CD14-positive monocyte (primary cell): ENCODE measurements around the gene IL3. TPM values are rescaled to one million over a fixed set of nuclear protein-coding genes. Genes with fewer than 3 reads are reported as not detected.

Source experiments
- DNase-seq, 3 donors: peaks; one replicate each; pipeline ENCODE4 v3.0.0-alpha.2; 2011 to 2022
- H2AFZ ChIP-seq: 2 replicates; pipeline ENCODE4 v1.6.0; 2012; ENCODE audit warnings: mild to moderate bottlenecking, low read depth, low read length, inconsistent platforms; ENCODE audit not compliant: insufficient read depth, poor library complexity, severe bottlenecking
- H3K27ac ChIP-seq, 2 donors: 1 replicate in 1 of 2; 2 replicates in 1 of 2; pipeline ENCODE4 v1.5.1; 2012 to 2013; ENCODE audit warnings: low read length in 2 of 2, control low read depth in 1 of 2, inconsistent platforms in 1 of 2, low read depth in 1 of 2, mild to moderate bottlenecking in 1 of 2
- H3K27me3 ChIP-seq, 2 donors: one replicate each; pipeline versions ENCODE4 v1.6.0 to v1.6.1; 2011 to 2013; ENCODE audit warnings: low read length in 2 of 2; ENCODE audit not compliant: control insufficient read depth in 2 of 2, insufficient read depth in 2 of 2
- H3K36me3 ChIP-seq, 2 donors: replicated peaks in 1 of 2; 1 replicate in 1 of 2; 2 replicates in 1 of 2; pipeline versions ENCODE4 v1.5.1 to v1.6.1; 2012 to 2013; ENCODE audit warnings: low read length in 2 of 2, control low read depth in 1 of 2, inconsistent platforms in 1 of 2, mild to moderate bottlenecking in 1 of 2; ENCODE audit not compliant: insufficient read depth in 2 of 2, control insufficient read depth in 1 of 2
- H3K4me1 ChIP-seq, 2 donors: 1 replicate in 1 of 2; 2 replicates in 1 of 2; pipeline versions ENCODE4 v1.5.1 to v1.6.1; 2012 to 2013; ENCODE audit warnings: low read length in 2 of 2, control low read depth in 1 of 2, inconsistent platforms in 1 of 2, mild to moderate bottlenecking in 1 of 2, moderate library complexity in 1 of 2; ENCODE audit not compliant: insufficient read depth in 2 of 2, control insufficient read depth in 1 of 2
- H3K4me2 ChIP-seq: replicated peaks from 2 replicates; pipeline ENCODE3; 2012; ENCODE audit warnings: low read length, moderate library complexity, mild to moderate bottlenecking; ENCODE audit not compliant: poor library complexity, severe bottlenecking; ENCODE audit errors: extremely low read depth
- H3K4me3 ChIP-seq, 3 experiments: fragments of 200-600 bp in 1 of 3; sonication (generic) in 1 of 3; replicated peaks in 1 of 3; 1 replicate in 2 of 3; 2 replicates in 1 of 3; pipeline ENCODE4 v1.5.1; 2011 to 2013; ENCODE audit warnings: low read length in 3 of 3, mild to moderate bottlenecking in 3 of 3, control low read depth in 2 of 3, low read depth in 2 of 3, inconsistent platforms in 1 of 3, moderate library complexity in 1 of 3
- H3K79me2 ChIP-seq: 2 replicates; pipeline ENCODE4 v1.6.0; 2012; ENCODE audit warnings: mild to moderate bottlenecking, control low read depth, inconsistent platforms, low read length, moderate library complexity; ENCODE audit not compliant: insufficient read depth
- H3K9ac ChIP-seq: 2 replicates; pipeline ENCODE4 v1.6.0; 2017; ENCODE audit warnings: low read length, mild to moderate bottlenecking; ENCODE audit not compliant: insufficient read depth, poor library complexity, severe bottlenecking
- H3K9me3 ChIP-seq, 2 donors: replicated peaks in 1 of 2; 1 replicate in 1 of 2; 2 replicates in 1 of 2; pipeline versions ENCODE4 v1.5.1 to v1.6.1; 2012 to 2013; ENCODE audit warnings: low read length in 2 of 2, control low read depth in 1 of 2; ENCODE audit not compliant: control insufficient read depth in 1 of 2, insufficient read depth in 1 of 2
- H4K20me1 ChIP-seq: 2 replicates; pipeline ENCODE4 v1.6.0; 2012; ENCODE audit warnings: mild to moderate bottlenecking, low read length, control low read depth, moderate library complexity; ENCODE audit not compliant: insufficient read depth
- H3K27ac Mint-ChIP-seq, 7 donors: one replicate each; pipeline ENCODE4 v1.8.0; 2020; ENCODE audit warnings: mild to moderate bottlenecking in 7 of 7, mixed read lengths in 7 of 7, moderate library complexity in 6 of 7, inconsistent platforms in 2 of 7
- H3K27me3 Mint-ChIP-seq, 3 donors: one replicate each; pipeline ENCODE4 v1.8.0; 2021 to 2022; ENCODE audit warnings: low read depth in 3 of 3, mild to moderate bottlenecking in 3 of 3, mixed read lengths in 3 of 3, moderate library complexity in 3 of 3, inconsistent platforms in 1 of 3
- H3K36me3 Mint-ChIP-seq, 2 donors: one replicate each; pipeline ENCODE4 v1.8.0; 2020; ENCODE audit warnings: mixed read lengths in 2 of 2, inconsistent platforms in 1 of 2, mild to moderate bottlenecking in 1 of 2
- H3K4me1 Mint-ChIP-seq: one replicate; pipeline ENCODE4 v1.8.0; 2020; ENCODE audit warnings: mild to moderate bottlenecking, mixed read lengths
- H3K4me3 Mint-ChIP-seq, 2 donors: one replicate each; pipeline ENCODE4 v1.8.0; 2020; ENCODE audit warnings: mild to moderate bottlenecking in 2 of 2, mixed read lengths in 2 of 2, moderate library complexity in 1 of 2
- H3K9me3 Mint-ChIP-seq, 7 donors: one replicate each; pipeline ENCODE4 v1.8.0; 2020 to 2022; ENCODE audit warnings: mixed read lengths in 7 of 7, mild to moderate bottlenecking in 6 of 7, moderate library complexity in 6 of 7, inconsistent platforms in 2 of 7
- CTCF ChIP-seq: fragments of 200-600 bp; IDR thresholded peaks from one replicate; pipeline ENCODE4 v1.8.0; 2022; ENCODE audit warnings: antibody characterized with exemption, mild to moderate bottlenecking
- WGBS: methylation state at CpG from one replicate; pipeline ENCODE4 v1.1.5; 2013; ENCODE audit warnings: missing lambda C conversion rate; ENCODE audit not compliant: insufficient coverage; 5-methylcytosine and 5-hydroxymethylcytosine counted together
- intact Hi-C, 2 donors: fragments of 100-400 bp; cut with micrococcal nuclease; formaldehyde crosslinking; loops; one replicate each; pipeline versions ENCODE4 v1.15.0 to v1.15.1; 2023
- polyA plus RNA-seq, 3 donors: library from polyadenylated mRNA; depleted of rRNA in 1 of 3; unstranded in 2 of 3; stranded (reverse) in 1 of 3; fragments of 300-500 nt in 2 of 3; fragments of >200 nt in 1 of 3; fragmentation: Illumina TruSeq in 2 of 3; gene quantifications; 1 replicate in 2 of 3; 2 replicates in 1 of 3; pipeline ENCODE4 v1.2.3, GENCODE V29; 2012 to 2021

The IL3 gene
- polyA plus RNA-seq, 3 donors: not detected

- Mint-ChIP-seq H3K4me1 (peaks cover 4% of the 10 kb centered on the region), H3K36me3 (no peaks in the 10 kb centered on the region), H3K27ac (no peak overlapping the region), H3K4me3 (no peak overlapping the region), H3K27me3 (peaks cover 19 to 35% (median 32%) of the 10 kb centered on the region in 3 donors), H3K9me3 (no peaks in the 10 kb centered on the region)
- Histone ChIP-seq H3K36me3 (no peaks in the 10 kb centered on the region), H3K9ac (no peak overlapping the region), H3K4me1 (peaks cover under 1 to 2% of the 10 kb centered on the region in 2 donors), H2AFZ (no peak overlapping the region), H4K20me1 (no peaks in the 10 kb centered on the region), H3K4me3 (no peak overlapping the region), H3K27me3 (peaks cover 2 to 20% of the 10 kb centered on the region in 2 donors), H3K27ac (no peak overlapping the region), H3K4me2 (no peak overlapping the region), H3K79me2 (no peaks in the 10 kb centered on the region), H3K9me3 (no peaks in the 10 kb centered on the region)
- 91% methylated on average over 3 of the region's 5 CpGs for WGBS
- DNase-seq: no peak
- no peak for TF ChIP-seq CTCF
- intact Hi-C loops: no loop called here
Measured at GRCh38 chr5:132064140-132064539, 3.7 kb downstream of the IL3 start.

- H3K27ac Mint-ChIP-seq: no peak overlapping the region
- Histone ChIP-seq H3K9me3 (no peaks in the 10 kb centered on the region), H3K4me1 (peaks cover 7 to 9% of the 10 kb centered on the region in 2 donors), H3K4me3 (no peak overlapping the region), H3K36me3 (no peaks in the 10 kb centered on the region), H3K9ac (no peak overlapping the region), H2AFZ (no peak overlapping the region), H4K20me1 (no peaks in the 10 kb centered on the region), H3K4me2 (no peak overlapping the region), H3K27ac (no peak overlapping the region), H3K79me2 (no peaks in the 10 kb centered on the region), H3K27me3 (peaks cover 2 to 27% of the 10 kb centered on the region in 2 donors)
- peak; percentile 55 to 70 (median 67) for DNase-seq
- H3K9me3 Mint-ChIP-seq: peaks cover 0 to 2% (median 0%) of the 10 kb centered on the region in 7 donors
- WGBS: 74% methylated on average over 8 of the region's 11 CpGs
- peaks cover 11% of the 10 kb centered on the region for H3K4me1 Mint-ChIP-seq
- TF ChIP-seq CTCF: peak; percentile 93
- intact Hi-C loops: loop anchor here in 1 of 2 donors (5.0 kb wide), 3 partner anchors 37 to 112 kb away; no protein-coding TSS in a partner anchor
- no peaks in the 10 kb centered on the region for H3K36me3 Mint-ChIP-seq
- peaks cover 26 to 42% (median 37%) of the 10 kb centered on the region in 3 donors for H3K27me3 Mint-ChIP-seq
- H3K4me3 Mint-ChIP-seq: no peak overlapping the region
Measured at GRCh38 chr5:132064738-132065331, 4.4 kb downstream of the IL3 start.
